A549 (cell line): ENCODE measurements around the gene AMDHD2. TPM values are rescaled to one million over a fixed set of nuclear protein-coding genes. Genes with fewer than 3 reads are reported as not detected.

Source experiments
- ATAC-seq, 2 experiments: fragments of 200-7000 bp in 1 of 2; fragments of >200 bp in 1 of 2; cut with Nextera tagmentation in 1 of 2; cut with Tn5 transposase in 1 of 2; 3 replicates each; pipeline versions ENCODE4 v1.8.0 to v1.9.1; 2018 to 2020; ENCODE audit warnings: mild to moderate bottlenecking in 1 of 2, moderate library complexity in 1 of 2
- CTCF ChIA-PET: fragments of 300-600 bp; sonication (Branson Sonifier 250); formaldehyde crosslinking; extraction: SDS; loops from one replicate; lab custom pipeline; 2021; ENCODE audit warnings: antibody characterized with exemption, inconsistent platforms; lab: Yijun Ruan, JAX
- POLR2A ChIA-PET: fragments of 350-600 bp; formaldehyde crosslinking; extraction: SDS; loops from one replicate; lab custom pipeline; 2021; ENCODE audit warnings: antibody characterized with exemption, inconsistent platforms; lab: Yijun Ruan, JAX
- DNase-seq, 2 experiments: peaks; one replicate each; pipeline versions ENCODE4 v3.0.0 to v3.0.0-alpha.2; 2011 to 2016; ENCODE audit warnings: low read depth in 1 of 2, low spot score in 1 of 2
- FAIRE-seq: peaks from 2 replicates; lab custom pipeline; 2011; peaks lifted over from hg19 to GRCh38; lab: Jason Lieb, UNC
- H3K27ac ChIP-seq, 2 experiments: fragments of >200 bp; sonication (Bioruptor Twin); formaldehyde crosslinking; 3 replicates each; pipeline ENCODE4 v1.5.1; 2016 to 2017
- H3K4me1 ChIP-seq: fragments of >200 bp; sonication (Bioruptor Twin); formaldehyde crosslinking; 3 replicates; pipeline ENCODE4 v1.6.1; 2016
- H3K4me2 ChIP-seq: fragments of >200 bp; sonication (Bioruptor Twin); formaldehyde crosslinking; 3 replicates; pipeline ENCODE4 v1.6.1; 2016
- H3K4me3 ChIP-seq: fragments of >200 bp; sonication (Bioruptor Twin); formaldehyde crosslinking; 3 replicates; pipeline ENCODE4 v1.5.1; 2016
- H3K9me3 ChIP-seq: fragments of >200 bp; sonication (Bioruptor Twin); formaldehyde crosslinking; 3 replicates; pipeline ENCODE4 v1.6.1; 2016
- BHLHE40 ChIP-seq: IDR thresholded peaks from 2 replicates; pipeline ENCODE4 v1.6.1; 2012; ENCODE audit warnings: low read depth, low read length, inconsistent platforms
- CHD2 ChIP-seq: fragments of 150-350 bp; IDR thresholded peaks from 2 replicates; pipeline ENCODE4 v1.6.1; 2014; ENCODE audit warnings: low read length; ENCODE audit not compliant: partially characterized antibody
- CTCF ChIP-seq: fragments of >200 bp; sonication (Bioruptor Twin); formaldehyde crosslinking; IDR thresholded peaks from 3 replicates; pipeline ENCODE4 v1.5.1; 2016
- EHMT2 ChIP-seq: fragments of 200-600 bp; sonication (generic); IDR thresholded peaks from 2 replicates; pipeline ENCODE4 v1.6.1; 2016; ENCODE audit warnings: antibody characterized with exemption, low read depth, mild to moderate bottlenecking, moderate library complexity
- FOSB ChIP-seq: fragments of 250-450 bp; sonication (Bioruptor Pico); IDR thresholded peaks from 2 replicates; pipeline ENCODE4 v1.5.0; 2020; ENCODE audit warnings: mild to moderate bottlenecking, moderate library complexity
- FOSL2 ChIP-seq, 2 experiments: fragments of 450-650 bp in 1 of 2; fragments of >200 bp in 1 of 2; sonication (Bioruptor Twin) in 1 of 2; formaldehyde crosslinking; IDR thresholded peaks; 2 replicates each; pipeline versions ENCODE4 v1.5.0 to v1.6.1; 2016 to 2020; ENCODE audit warnings: mild to moderate bottlenecking in 1 of 2, moderate library complexity in 1 of 2
- GATA3 ChIP-seq: IDR thresholded peaks from 2 replicates; pipeline ENCODE4 v1.6.1; 2012; ENCODE audit warnings: borderline replicate concordance
- HOXB13 ChIP-seq: fragments of 250-450 bp; sonication (Bioruptor Pico); IDR thresholded peaks from 2 replicates; pipeline ENCODE4 v1.5.0; 2020; ENCODE audit warnings: low read depth, mild to moderate bottlenecking, moderate library complexity
- KDM1A ChIP-seq: fragments of 200-600 bp; sonication (generic); IDR thresholded peaks from 2 replicates; pipeline ENCODE4 v1.6.1; 2016; ENCODE audit warnings: low read depth, mild to moderate bottlenecking
- KDM5A ChIP-seq: fragments of 200-600 bp; sonication (generic); IDR thresholded peaks from 2 replicates; pipeline ENCODE4 v1.6.1; 2016; ENCODE audit warnings: antibody characterized with exemption, mild to moderate bottlenecking
- NFE2L2 ChIP-seq: fragments of 150-350 bp; conservative IDR thresholded peaks from 2 replicates; pipeline ENCODE4 v1.6.1; 2014; ENCODE audit warnings: low read length
- NPAS2 ChIP-seq: fragments of 250-450 bp; sonication (Bioruptor Pico); IDR thresholded peaks from 2 replicates; pipeline ENCODE4 v1.8.0; 2022; ENCODE audit warnings: mild to moderate bottlenecking, moderate library complexity, borderline replicate concordance
- NR3C1 ChIP-seq: fragments of >200 bp; sonication (Bioruptor Twin); formaldehyde crosslinking; IDR thresholded peaks from 3 replicates; pipeline ENCODE4 v1.6.1; 2017
- POLR2AphosphoS2 ChIP-seq: conservative IDR thresholded peaks from 2 replicates; pipeline ENCODE4 v1.6.1; 2012; ENCODE audit warnings: low read length, improper control_type of control experiment, inconsistent platforms
- RARB ChIP-seq: fragments of 250-450 bp; sonication (Bioruptor Pico); IDR thresholded peaks from 2 replicates; pipeline ENCODE4 v1.8.0; 2021; ENCODE audit warnings: mild to moderate bottlenecking, moderate library complexity
- REST ChIP-seq: fragments of 200-600 bp; sonication (generic); IDR thresholded peaks from 2 replicates; pipeline ENCODE4 v1.6.1; 2016; ENCODE audit warnings: antibody characterized with exemption, mild to moderate bottlenecking, moderate library complexity
- USF2 ChIP-seq: fragments of 450-650 bp; IDR thresholded peaks from 2 replicates; pipeline ENCODE4 v1.6.1; 2014; ENCODE audit warnings: antibody characterized with exemption
- ZFP36 ChIP-seq: fragments of 450-650 bp; IDR thresholded peaks from 2 replicates; pipeline ENCODE4 v1.6.1; 2014; ENCODE audit warnings: borderline replicate concordance; ENCODE audit not compliant: partially characterized antibody
- ZSCAN20 ChIP-seq: fragments of 250-450 bp; sonication (Bioruptor Pico); IDR thresholded peaks from 2 replicates; pipeline ENCODE4 v1.8.0; 2022; ENCODE audit warnings: mild to moderate bottlenecking, moderate library complexity
- WGBS: methylation state at CpG from one replicate; pipeline ENCODE4 v1.1.6; 2017; ENCODE audit errors: missing lambda C conversion rate; 5-methylcytosine and 5-hydroxymethylcytosine counted together
- polyA plus RNA-seq, 4 experiments: library from polyadenylated mRNA; depleted of rRNA in 3 of 4; stranded (reverse); fragments of >200 nt; fragmentation: RNase III in 1 of 4; extraction: RNeasy Plus Mini Kit Qiagen cat#74134 plus additional on column Dnase treatment in 1 of 4; gene quantifications; 2 replicates in 3 of 4; 3 replicates in 1 of 4; pipeline ENCODE4 v1.2.3, GENCODE V29; 2011 to 2017
- TF ChIP-seq, protein P1 (sequence below): IDR thresholded peaks from 2 replicates; pipeline ENCODE4 v1.6.1; 2012
- TF ChIP-seq, protein P2 (sequence below): fragments of 250-450 bp; sonication (Bioruptor Pico); IDR thresholded peaks from 2 replicates; pipeline ENCODE4 v1.5.0; 2020; ENCODE audit warnings: low read depth, mild to moderate bottlenecking, moderate library complexity

Gene AMDHD2
- polyA plus RNA-seq, 2 of the 4 experiments (the other 2 are of a cell fraction): 6.6 to 28.8 TPM

DNA sequence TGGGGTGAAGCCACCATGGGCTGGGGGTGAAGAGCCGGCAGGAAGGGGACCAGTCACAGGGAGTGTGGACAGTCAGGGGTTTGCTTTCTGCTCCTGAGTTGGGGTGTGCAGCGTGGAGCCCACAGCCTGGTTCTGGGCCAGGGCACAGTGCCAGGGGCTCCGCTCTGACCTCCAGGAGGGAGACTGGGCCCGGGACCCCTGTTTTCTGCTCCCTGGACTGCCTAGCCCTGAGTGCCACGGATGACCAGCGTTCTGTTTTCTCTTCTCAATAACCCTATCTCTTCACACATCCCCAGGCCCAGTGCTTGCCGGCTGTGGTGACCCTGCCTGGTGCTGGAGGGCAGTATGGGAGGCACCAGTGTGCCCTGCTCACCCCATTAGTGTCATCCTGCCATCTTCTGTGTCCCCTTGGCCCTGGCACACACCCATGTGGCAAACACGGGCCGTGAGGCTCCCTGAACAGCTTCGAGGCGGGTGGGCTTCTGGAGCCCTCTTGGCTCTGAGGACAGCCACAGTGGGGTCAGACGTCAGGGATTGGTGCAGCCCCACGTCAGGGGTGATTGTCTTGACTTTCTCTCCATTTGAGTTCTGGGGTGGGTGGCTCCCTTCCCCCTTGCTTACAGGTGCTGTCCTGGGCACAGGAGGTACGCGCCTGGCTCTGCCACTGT, 9.9 kb downstream of the AMDHD2 start:
- FAIRE-seq (no peak), ATAC-seq (no peak)
- no peak overlapping the region for H3K27ac ChIP-seq
- TF ChIP-seq EHMT2 (no peak), KDM5A (no peak), FOSL2 (IDR thresholded peaks at IDR 0.05) (no peak), FOSL2 (CRISPR knock-in tag; IDR thresholded peaks at IDR 0.05) (no peak), RARB (CRISPR knock-in tag) (no peak), CHD2 (no peak), BHLHE40 (no peak), GATA3 (no peak), REST (no peak), NPAS2 (CRISPR knock-in tag) (no peak), USF2 (no peak), POLR2AphosphoS2 (no peak), FOSB (CRISPR knock-in tag) (no peak), KDM1A (no peak), ZSCAN20 (CRISPR knock-in tag) (no peak), ZFP36 (no peak)
- TF ChIP-seq, protein P1, sequence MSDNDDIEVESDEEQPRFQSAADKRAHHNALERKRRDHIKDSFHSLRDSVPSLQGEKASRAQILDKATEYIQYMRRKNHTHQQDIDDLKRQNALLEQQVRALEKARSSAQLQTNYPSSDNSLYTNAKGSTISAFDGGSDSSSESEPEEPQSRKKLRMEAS: no peak
- TF ChIP-seq, protein P2, sequence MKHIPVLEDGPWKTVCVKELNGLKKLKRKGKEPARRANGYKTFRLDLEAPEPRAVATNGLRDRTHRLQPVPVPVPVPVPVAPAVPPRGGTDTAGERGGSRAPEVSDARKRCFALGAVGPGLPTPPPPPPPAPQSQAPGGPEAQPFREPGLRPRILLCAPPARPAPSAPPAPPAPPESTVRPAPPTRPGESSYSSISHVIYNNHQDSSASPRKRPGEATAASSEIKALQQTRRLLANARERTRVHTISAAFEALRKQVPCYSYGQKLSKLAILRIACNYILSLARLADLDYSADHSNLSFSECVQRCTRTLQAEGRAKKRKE (CRISPR knock-in tag): no peak
- TF ChIP-seq, all 56 proteins: peak for 0
- POLR2A ChIA-PET: interaction anchor here (2.8 kb wide), 1 partner anchor 10 kb away, joined by 21 read pairs; the partner anchor contains the start of gene AMDHD2
- DNase-seq: no peak
- peaks cover 17% of the 10 kb centered on the region for H3K4me1 ChIP-seq
- 93% methylated on average over 14 of the region's 15 CpGs for WGBS
- H3K4me3 ChIP-seq: no peak overlapping the region
- no peak overlapping the region for H3K4me2 ChIP-seq
- no peaks in the 10 kb centered on the region for H3K9me3 ChIP-seq
- CTCF ChIA-PET: interaction anchor here (0.7 to 3.2 kb wide), 4 partner anchors 9 to 29 kb away, joined by 3 to 8 read pairs (median 6); partner anchors contain the start of gene AMDHD2

- no peak for TF ChIP-seq NR3C1
- TF ChIP-seq HOXB13: no peak
- TF ChIP-seq NPAS2 (CRISPR knock-in tag): no peak
- TF ChIP-seq CTCF: no peak
- TF ChIP-seq KDM5A: no peak
- TF ChIP-seq NFE2L2: no peak
- no peak for TF ChIP-seq RARB (CRISPR knock-in tag)
- Histone ChIP-seq H3K4me1 (peaks cover 17% of the 10 kb centered on the region), H3K27ac (peak overlapping the region in 1 of 2 experiments; percentile 92; a peak in 3 of 6 replicates), H3K9me3 (no peaks in the 10 kb centered on the region), H3K4me2 (peak overlapping the region; percentile 99), H3K4me3 (no peak overlapping the region)
- CTCF ChIA-PET: interaction anchor here (0.7 to 3.2 kb wide), 4 partner anchors 10 to 29 kb away, joined by 3 to 8 read pairs (median 6); partner anchors contain the start of gene AMDHD2
- ATAC-seq (peak in 1 of 2 experiments; percentile 4; a peak in 1 of 6 replicates), FAIRE-seq (no peak), DNase-seq (no peak)
- POLR2A ChIA-PET: interaction anchor here (2.8 kb wide), 1 partner anchor 11 kb away, joined by 21 read pairs; the partner anchor contains the start of gene AMDHD2
- 91% methylated on average over 8 of the region's 14 CpGs for WGBS
Measured at GRCh38 chr16:2530629-2531318, 10.6 kb downstream of the AMDHD2 start.
